ENCODE data around the gene OPALIN.

GRCh38 chr10:96341219-96342182 is 17.3 kb downstream of the OPALIN start:
- no peak for TF ChIP-seq EZH2phosphoT487 (IDR thresholded peaks at IDR 0.05; ENCODE audit: low read depth, severe bottlenecking, unreplicated experiment)
- no peak for TF ChIP-seq CTCF (IDR thresholded peaks at IDR 0.05; ENCODE audit: poor library complexity)
- no peak for TF ChIP-seq EZH2 (IDR thresholded peaks at IDR 0.05; ENCODE audit: borderline replicate concordance)

All from hepatocyte (in vitro differentiated cells).